ENCODE measurements around the gene MGARP. TPM values are rescaled to one million over a fixed set of nuclear protein-coding genes. Genes with fewer than 3 reads are reported as not detected.

The MGARP gene
- polyA plus RNA-seq, 1 donor (not counting 4 experiments of a cell fraction or from before 2014, with no cell fraction given): 0.94 TPM

GRCh38 chr4:139247241-139247640 lies 32.8 kb downstream of the MGARP start:
- DNase-seq (ENCODE audit: low read depth, low spot score) (no peak), FAIRE-seq (no peak)
- no peaks in the 10 kb centered on the region for H3K36me3 ChIP-seq (ENCODE audit: control insufficient read depth in 2 of 2, extremely low read depth in 1 of 2, insufficient read depth in 2 of 2, low read length in 2 of 2)
- H3K27me3 ChIP-seq (ENCODE audit: control insufficient read depth, extremely low read depth, insufficient read depth, low read length): no peaks in the 10 kb centered on the region
- H3K9me3 ChIP-seq (ENCODE audit: control insufficient read depth, low read depth, low read length): no peaks in the 10 kb centered on the region
- no peak overlapping the region for H3K27ac ChIP-seq (ENCODE audit: control insufficient read depth, insufficient read depth, low read length)
- H3K4me1 ChIP-seq (ENCODE audit: control insufficient read depth, extremely low read depth, insufficient read depth, low read length): peaks cover 33% of the 10 kb centered on the region
- no peaks in the 10 kb centered on the region for H3K9me1 ChIP-seq (ENCODE audit: control insufficient read depth, extremely low read depth, insufficient read depth, low read length)
- H2AFZ ChIP-seq (ENCODE audit: control insufficient read depth, low read length): no peak overlapping the region
- H3K4me3 ChIP-seq (ENCODE audit: control insufficient read depth in 2 of 3, extremely low read depth in 1 of 3, insufficient read depth in 2 of 3, low read depth in 1 of 3, low read length in 3 of 3): no peak overlapping the region
- H3K4me2 ChIP-seq (ENCODE audit: control insufficient read depth, extremely low read depth, insufficient read depth, low read depth, low read length): no peak overlapping the region
- no peak overlapping the region for H3K9ac ChIP-seq (ENCODE audit: control insufficient read depth, extremely low read depth, insufficient read depth, low read length)
- H4K20me1 ChIP-seq (ENCODE audit: control insufficient read depth, extremely low read depth, insufficient read depth, low read length): no peaks in the 10 kb centered on the region
- dilution Hi-C loops (cut with MboI; ENCODE audit: extremely low pct_ligation_motif_present, low sequenced_read_pairs): no loop called here
- TF ChIP-seq EZH2 (IDR thresholded peaks at IDR 0.05; ENCODE audit: low read length): no peak
- no peak for TF ChIP-seq CTCF (optimal IDR thresholded peaks at IDR 0.05 in 1 of 3, IDR thresholded peaks at IDR 0.05 in 1 of 3, conservative IDR thresholded peaks at IDR 0.05 in 1 of 3; ENCODE audit: extremely low read depth in 1 of 3, insufficient read depth in 2 of 3, low read length in 3 of 3)
- H3K79me2 ChIP-seq (ENCODE audit: control insufficient read depth, insufficient read depth, low read length): no peaks in the 10 kb centered on the region

DNA sequence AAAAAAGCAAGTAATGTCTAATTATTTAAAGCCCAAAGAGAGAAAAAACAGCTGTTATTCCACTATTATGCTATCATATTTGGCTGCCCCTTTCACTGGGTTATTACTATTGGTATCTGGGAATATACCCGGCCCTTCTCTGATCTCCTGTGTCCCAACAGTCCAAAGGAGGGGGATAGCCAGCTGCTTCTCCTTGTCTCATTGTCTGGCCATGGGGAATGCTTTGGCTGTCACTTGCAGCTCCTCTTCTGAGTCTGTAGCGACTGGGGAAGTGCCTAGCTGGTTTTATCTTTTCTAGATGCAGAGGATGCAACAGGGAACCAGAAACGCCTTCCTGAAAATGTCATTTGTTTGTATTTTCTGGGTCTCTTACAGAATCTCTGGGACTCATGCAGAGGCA lies 33.9 kb downstream of the MGARP start:
- no peak overlapping the region for H3K9ac ChIP-seq (ENCODE audit: control insufficient read depth, extremely low read depth, insufficient read depth, low read length)
- DNase-seq (ENCODE audit: low read depth, low spot score) (no peak), FAIRE-seq (no peak)
- no peak overlapping the region for H3K27ac ChIP-seq (ENCODE audit: control insufficient read depth, insufficient read depth, low read length)
- no peaks in the 10 kb centered on the region for H3K36me3 ChIP-seq (ENCODE audit: control insufficient read depth in 2 of 2, extremely low read depth in 1 of 2, insufficient read depth in 2 of 2, low read length in 2 of 2)
- peaks cover 36% of the 10 kb centered on the region for H3K4me1 ChIP-seq (ENCODE audit: control insufficient read depth, extremely low read depth, insufficient read depth, low read length)
- no peaks in the 10 kb centered on the region for H3K9me3 ChIP-seq (ENCODE audit: control insufficient read depth, low read depth, low read length)
- H3K9me1 ChIP-seq (ENCODE audit: control insufficient read depth, extremely low read depth, insufficient read depth, low read length): no peaks in the 10 kb centered on the region
- H4K20me1 ChIP-seq (ENCODE audit: control insufficient read depth, extremely low read depth, insufficient read depth, low read length): no peaks in the 10 kb centered on the region
- H3K79me2 ChIP-seq (ENCODE audit: control insufficient read depth, insufficient read depth, low read length): no peaks in the 10 kb centered on the region
- no peak overlapping the region for H3K4me3 ChIP-seq (ENCODE audit: control insufficient read depth in 2 of 3, extremely low read depth in 1 of 3, insufficient read depth in 2 of 3, low read depth in 1 of 3, low read length in 3 of 3)
- no peak overlapping the region for H2AFZ ChIP-seq (ENCODE audit: control insufficient read depth, low read length)
- TF ChIP-seq CTCF (optimal IDR thresholded peaks at IDR 0.05 in 1 of 3, IDR thresholded peaks at IDR 0.05 in 1 of 3, conservative IDR thresholded peaks at IDR 0.05 in 1 of 3; ENCODE audit: extremely low read depth in 1 of 3, insufficient read depth in 2 of 3, low read length in 3 of 3) (no peak), EZH2 (IDR thresholded peaks at IDR 0.05; ENCODE audit: low read length) (no peak)
- dilution Hi-C loops (cut with MboI; ENCODE audit: extremely low pct_ligation_motif_present, low sequenced_read_pairs): no loop called here
- no peak overlapping the region for H3K4me2 ChIP-seq (ENCODE audit: control insufficient read depth, extremely low read depth, insufficient read depth, low read depth, low read length)
- no peaks in the 10 kb centered on the region for H3K27me3 ChIP-seq (ENCODE audit: control insufficient read depth, extremely low read depth, insufficient read depth, low read length)
